Prostate gland (tissue), 2 donors: ENCODE results near the gene POLR3K. TPM values are rescaled to one million over a fixed set of nuclear protein-coding genes. Genes with fewer than 3 reads are reported as not detected.
"Not testable (repeated sequence)": the region's sequence is repeated elsewhere in the genome, so short reads cannot be mapped to it uniquely, and the experiment has no call there.

Experiments
- DNase-seq: peaks from one replicate; pipeline ENCODE4 v3.0.0-alpha.2; 2019; ENCODE audit warnings: low spot score
- H3K27ac ChIP-seq, 2 donors: fragments of 200-600 bp; sonication (generic); 2 replicates each; pipeline ENCODE4 v1.5.1; 2017 to 2019
- H3K27me3 ChIP-seq: fragments of 200-600 bp; sonication (generic); replicated peaks from 2 replicates; pipeline ENCODE4 v1.5.1; 2019; ENCODE audit not compliant: insufficient read depth
- H3K36me3 ChIP-seq, 2 donors: fragments of 200-600 bp; sonication (generic); 1 replicate in 1 of 2; 2 replicates in 1 of 2; pipeline versions ENCODE4 v1.5.1 to v1.8.1; 2017 to 2019
- H3K4me1 ChIP-seq: fragments of 200-600 bp; sonication (generic); replicated peaks from 2 replicates; pipeline ENCODE4 v1.5.1; 2019
- H3K4me3 ChIP-seq, 2 donors: fragments of 200-600 bp; sonication (generic); 2 replicates each; pipeline ENCODE4 v1.5.1; 2017 to 2019
- H3K9me3 ChIP-seq: fragments of 200-600 bp; sonication (generic); 2 replicates; pipeline ENCODE4 v1.5.1; 2017
- POLR2A ChIP-seq: fragments of 450-650 bp; IDR thresholded peaks from one replicate; pipeline ENCODE4 v1.6.1; 2016; ENCODE audit warnings: antibody characterized with exemption, mild to moderate bottlenecking
- POLR2AphosphoS5 ChIP-seq: sonication (generic); formaldehyde crosslinking; IDR thresholded peaks from one replicate; pipeline ENCODE4 v1.6.1; 2017; ENCODE audit warnings: antibody characterized with exemption
- WGBS: methylation state at CpG from one replicate; pipeline ENCODE4 v1.1.5; 2018; 5-methylcytosine and 5-hydroxymethylcytosine counted together
- intact Hi-C: fragments of 100-400 bp; cut with DNase I; formaldehyde crosslinking; loops from one replicate; pipeline ENCODE4 v1.14.2; 2022
- total RNA-seq, 2 donors: library from RNA; depleted of rRNA; stranded (reverse); fragments of >200 nt; gene quantifications; one replicate each; pipeline ENCODE4 v1.1.0, GENCODE V29; 2016
- TF ChIP-seq, protein P1 (sequence below), 4 experiments: fragments of 200-600 bp in 2 of 4; fragments of 450-650 bp in 2 of 4; sonication (generic) in 2 of 4; IDR thresholded peaks; 1 replicate in 3 of 4; 2 replicates in 1 of 4; pipeline ENCODE4 v1.5.1; 2016 to 2019; ENCODE audit warnings: antibody characterized with exemption in 4 of 4, mild to moderate bottlenecking in 2 of 4, moderate library complexity in 2 of 4

POLR3K gene
- total RNA-seq, 2 donors from 2014 or later: 6.2 to 6.8 TPM

DNA sequence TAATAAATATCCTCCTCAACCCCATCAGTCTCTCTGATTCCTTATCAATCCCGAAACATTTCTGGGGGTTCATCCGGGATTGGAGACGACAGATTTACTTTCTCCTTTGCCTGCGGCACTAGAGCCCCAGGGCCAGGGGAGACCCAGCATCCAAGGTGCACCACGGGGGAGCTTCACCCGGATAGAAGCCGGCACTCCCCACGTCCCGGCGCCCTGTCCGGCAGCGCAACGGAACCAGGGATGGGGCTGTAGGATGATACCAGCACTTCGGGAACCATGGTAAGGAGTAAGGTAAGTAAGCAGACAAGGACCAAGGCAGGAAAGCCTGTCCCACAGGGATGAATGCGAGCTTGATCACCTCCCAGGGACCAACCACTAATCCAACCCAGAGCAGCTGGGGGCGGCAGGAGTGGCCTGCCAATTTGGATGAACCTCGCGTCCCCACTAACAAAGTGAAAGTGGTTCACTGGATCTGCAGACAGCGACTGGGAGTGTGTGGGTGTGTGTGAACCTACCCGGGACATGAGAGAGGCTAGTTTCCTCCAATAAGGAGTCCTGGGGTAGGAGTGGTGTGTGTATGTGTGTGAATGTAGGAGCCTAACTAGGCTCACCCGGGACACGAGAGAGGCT lies 11.9 kb downstream of the POLR3K start:
- DNase-seq: no peak
- peaks cover 3% of the 10 kb centered on the region for H3K4me1 ChIP-seq
- TF ChIP-seq POLR2A: no peak
- TF ChIP-seq, protein P1, sequence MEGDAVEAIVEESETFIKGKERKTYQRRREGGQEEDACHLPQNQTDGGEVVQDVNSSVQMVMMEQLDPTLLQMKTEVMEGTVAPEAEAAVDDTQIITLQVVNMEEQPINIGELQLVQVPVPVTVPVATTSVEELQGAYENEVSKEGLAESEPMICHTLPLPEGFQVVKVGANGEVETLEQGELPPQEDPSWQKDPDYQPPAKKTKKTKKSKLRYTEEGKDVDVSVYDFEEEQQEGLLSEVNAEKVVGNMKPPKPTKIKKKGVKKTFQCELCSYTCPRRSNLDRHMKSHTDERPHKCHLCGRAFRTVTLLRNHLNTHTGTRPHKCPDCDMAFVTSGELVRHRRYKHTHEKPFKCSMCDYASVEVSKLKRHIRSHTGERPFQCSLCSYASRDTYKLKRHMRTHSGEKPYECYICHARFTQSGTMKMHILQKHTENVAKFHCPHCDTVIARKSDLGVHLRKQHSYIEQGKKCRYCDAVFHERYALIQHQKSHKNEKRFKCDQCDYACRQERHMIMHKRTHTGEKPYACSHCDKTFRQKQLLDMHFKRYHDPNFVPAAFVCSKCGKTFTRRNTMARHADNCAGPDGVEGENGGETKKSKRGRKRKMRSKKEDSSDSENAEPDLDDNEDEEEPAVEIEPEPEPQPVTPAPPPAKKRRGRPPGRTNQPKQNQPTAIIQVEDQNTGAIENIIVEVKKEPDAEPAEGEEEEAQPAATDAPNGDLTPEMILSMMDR (IDR thresholded peaks at IDR 0.05): no peak
- no peak overlapping the region for H3K4me3 ChIP-seq
- H3K27me3 ChIP-seq: no peaks in the 10 kb centered on the region
- no peaks in the 10 kb centered on the region for H3K9me3 ChIP-seq
- 88% methylated on average over 22 of the region's 22 CpGs for WGBS
- no peaks in the 10 kb centered on the region for H3K36me3 ChIP-seq
- intact Hi-C loops: no loop called here
- no peak overlapping the region for H3K27ac ChIP-seq

DNA sequence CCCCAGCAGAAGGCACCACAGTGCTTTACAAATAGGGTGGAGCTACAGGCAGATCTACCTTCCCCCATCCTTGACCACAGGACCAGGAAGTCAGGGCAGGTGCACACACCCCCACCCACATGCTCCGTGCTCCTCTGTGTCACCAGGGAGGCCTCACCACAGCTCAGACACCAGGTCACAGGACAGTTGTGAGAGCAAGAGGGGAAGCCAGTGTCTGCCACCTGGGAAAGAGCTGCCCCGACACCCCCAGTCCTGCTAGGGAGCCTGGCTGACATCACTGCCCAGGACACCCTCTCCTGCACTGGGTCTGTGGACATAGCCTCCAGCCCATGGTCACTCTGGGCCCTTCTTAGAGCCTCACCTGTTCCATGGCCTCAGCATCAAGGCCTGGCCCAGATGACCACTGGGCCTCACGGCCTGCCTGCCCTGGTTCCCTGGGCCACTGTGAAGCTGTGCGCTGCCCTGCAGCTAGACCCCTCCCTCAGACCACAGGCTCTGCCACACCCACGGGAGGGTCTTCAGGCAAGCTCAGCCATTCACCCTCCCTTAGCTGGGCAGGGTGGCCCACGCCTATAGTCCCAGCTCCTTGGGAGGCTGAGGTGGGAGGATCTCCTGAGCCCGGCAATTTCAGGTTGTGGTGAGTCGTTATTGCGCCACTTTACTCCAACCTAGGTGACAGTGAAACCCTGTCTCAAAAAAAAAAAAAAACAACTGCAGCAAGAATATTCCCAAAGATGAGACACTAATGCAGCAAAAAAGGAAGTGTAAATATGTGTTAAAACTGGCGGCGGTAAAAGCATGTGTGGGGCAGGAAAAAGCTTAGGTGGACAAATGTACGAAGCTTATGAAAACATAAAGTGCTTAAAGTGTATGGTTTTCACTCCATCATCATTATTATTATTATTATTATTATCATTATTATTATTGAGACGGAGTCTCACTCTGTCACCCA lies 14.2 kb downstream of the POLR3K start:
- intact Hi-C loops: no loop called here
- no peaks in the 10 kb centered on the region for H3K9me3 ChIP-seq
- TF ChIP-seq, protein P1 (IDR thresholded peaks at IDR 0.05): no peak
- no peak for TF ChIP-seq POLR2AphosphoS5
- no peak for TF ChIP-seq POLR2A
- DNase-seq: no peak
- no peaks in the 10 kb centered on the region for H3K4me1 ChIP-seq
- no peaks in the 10 kb centered on the region for H3K27me3 ChIP-seq
- H3K4me3 ChIP-seq: no peak overlapping the region
- H3K27ac ChIP-seq: no peak overlapping the region
- 86% methylated on average over 13 of the region's 13 CpGs for WGBS
- no peaks in the 10 kb centered on the region for H3K36me3 ChIP-seq

DNA sequence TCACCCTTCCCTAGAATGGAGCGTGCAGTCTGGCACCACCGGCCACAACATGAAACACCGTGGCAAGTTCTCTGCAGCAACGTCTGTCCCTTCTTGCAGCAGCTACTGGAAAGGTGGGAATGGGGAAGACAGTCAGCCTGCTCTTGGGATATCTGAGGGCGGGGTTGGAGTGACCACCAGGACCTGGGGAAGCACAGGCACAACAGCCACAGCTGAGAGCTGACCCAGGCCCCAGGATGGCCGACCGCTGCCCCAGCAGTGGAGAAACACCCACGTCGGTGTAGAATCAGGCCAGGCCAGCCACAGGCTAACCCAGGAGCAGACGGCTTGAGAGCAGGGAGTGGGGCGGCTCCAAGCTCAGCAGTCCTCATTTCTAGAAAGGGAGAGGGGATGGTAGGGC lies 15.2 kb downstream of the POLR3K start:
- H3K4me3 ChIP-seq, H3K4me1 ChIP-seq, H3K27ac ChIP-seq, H3K36me3 ChIP-seq, intact Hi-C loops, DNase-seq, H3K27me3 ChIP-seq, H3K9me3 ChIP-seq: not testable (repeated sequence)
- 89% methylated on average over 11 of the region's 11 CpGs for WGBS

DNA sequence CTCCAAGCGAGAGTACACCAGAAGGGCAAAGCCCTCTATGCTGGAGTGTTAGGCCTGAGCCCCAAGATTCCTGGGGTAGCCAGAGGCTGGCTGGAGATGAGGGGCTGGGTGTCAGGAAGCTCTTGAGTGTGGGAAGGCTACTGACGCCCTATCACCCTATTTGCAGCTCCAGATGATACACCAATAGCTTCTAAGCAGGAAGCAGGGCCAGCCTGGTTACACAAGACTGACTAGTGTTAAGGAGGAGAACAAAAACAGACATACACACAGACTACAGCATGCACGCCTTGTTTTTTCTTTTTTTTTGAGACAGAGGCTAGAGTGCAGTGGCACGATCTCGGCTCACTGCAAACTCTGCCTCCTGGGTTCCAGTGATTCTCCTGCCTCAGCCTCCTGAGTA lies 15.9 kb downstream of the POLR3K start:
- Histone ChIP-seq H3K9me3 (no peaks in the 10 kb centered on the region), H3K4me3 (no peak overlapping the region), H3K4me1 (no peaks in the 10 kb centered on the region), H3K36me3 (no peaks in the 10 kb centered on the region), H3K27ac (no peak overlapping the region), H3K27me3 (no peaks in the 10 kb centered on the region)
- WGBS: 94% methylated on average over 5 of the region's 5 CpGs
- TF ChIP-seq POLR2AphosphoS5: no peak
- no peak for TF ChIP-seq POLR2A
- TF ChIP-seq, protein P1 (IDR thresholded peaks at IDR 0.05): no peak
- intact Hi-C loops: no loop called here
- no peak for DNase-seq

DNA sequence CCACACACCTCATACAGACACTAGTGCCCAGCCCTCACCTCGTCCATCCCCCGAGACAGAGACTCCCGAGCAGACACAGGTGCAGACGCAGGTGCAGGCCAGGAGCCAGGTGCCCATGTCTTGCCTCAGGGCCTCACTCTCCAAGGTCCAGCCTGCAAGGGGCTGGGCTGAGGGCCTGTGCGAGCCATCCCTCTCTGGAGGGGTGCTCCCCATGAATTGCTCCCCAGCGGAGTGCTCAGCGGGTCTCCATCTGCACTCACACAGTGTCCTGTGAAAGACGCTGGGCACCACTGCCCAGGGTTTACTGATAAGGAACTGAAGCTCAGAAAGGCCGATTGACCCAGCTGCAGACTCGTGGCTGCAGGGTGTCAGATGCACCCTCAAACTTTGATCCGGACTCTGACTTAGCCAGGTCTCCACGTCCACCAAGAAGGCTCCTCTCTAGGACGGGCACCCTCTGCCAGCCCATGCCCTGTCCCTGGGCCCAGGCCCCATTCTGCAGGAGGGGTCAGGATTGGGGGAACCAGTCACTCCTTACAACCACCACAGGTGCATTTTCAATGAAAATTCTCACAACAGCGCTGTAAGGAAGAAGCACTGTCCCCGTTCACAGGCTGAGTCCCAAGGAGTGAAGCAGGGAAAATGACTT lies 16.9 kb downstream of the POLR3K start:
- TF ChIP-seq POLR2A (no peak), POLR2AphosphoS5 (no peak)
- TF ChIP-seq, protein P1 (IDR thresholded peaks at IDR 0.05): no peak
- intact Hi-C loops: no loop called here
- no peaks in the 10 kb centered on the region for H3K4me1 ChIP-seq

More for the DNA sequence above, 16.9 kb downstream of the POLR3K start:
- Histone ChIP-seq H3K27ac (no peak overlapping the region), H3K4me3 (no peak overlapping the region), H3K9me3 (no peaks in the 10 kb centered on the region), H3K27me3 (no peaks in the 10 kb centered on the region), H3K36me3 (no peaks in the 10 kb centered on the region)
- DNase-seq: no peak
- 89% methylated on average over 15 of the region's 15 CpGs for WGBS
